ENCODE results near the gene PLEKHH1.

The PLEKHH1 gene

GRCh38 chr14:67638642-67639041 lies 105.6 kb downstream of the PLEKHH1 start:
- no peak for DNase-seq

Measured in GDM1 (cell line).